ENCODE measurements around the gene DUS4L.

The DUS4L gene

GRCh38 chr7:107570298-107570697 is 6.5 kb downstream of the DUS4L start:
- TF ChIP-seq EZH2phosphoT487 (IDR thresholded peaks at IDR 0.05; ENCODE audit: low read depth) (no peak), CTCF (IDR thresholded peaks at IDR 0.05; ENCODE audit: low read depth, low read length) (no peak)
- Histone ChIP-seq H3K27ac (ENCODE audit: low read length) (no peak overlapping the region), H3K36me3 (replicated peaks; ENCODE audit: low read depth, low read length) (peaks cover 18% of the 10 kb centered on the region), H3K27me3 (ENCODE audit: low read depth, low read length) (no peaks in the 10 kb centered on the region), H4K20me1 (ENCODE audit: insufficient read depth, low read length) (no peaks in the 10 kb centered on the region), H3K4me3 (ENCODE audit: low read length) (no peak overlapping the region), H2AFZ (ENCODE audit: low read depth, low read length) (no peak overlapping the region), H3K9me3 (ENCODE audit: insufficient read depth, low read length) (no peaks in the 10 kb centered on the region), H3K4me2 (ENCODE audit: low read length) (no peak overlapping the region), H3K4me1 (ENCODE audit: low read length) (no peaks in the 10 kb centered on the region), H3K9ac (ENCODE audit: low read length) (no peak overlapping the region), H3K79me2 (ENCODE audit: low read length) (no peaks in the 10 kb centered on the region)

- Histone ChIP-seq H3K4me1 (ENCODE audit: low read length) (no peaks in the 10 kb centered on the region), H2AFZ (ENCODE audit: low read depth, low read length) (no peak overlapping the region), H3K4me3 (ENCODE audit: low read length) (no peak overlapping the region), H3K9ac (ENCODE audit: low read length) (no peak overlapping the region), H3K27me3 (ENCODE audit: low read depth, low read length) (no peaks in the 10 kb centered on the region), H4K20me1 (ENCODE audit: insufficient read depth, low read length) (no peaks in the 10 kb centered on the region), H3K27ac (ENCODE audit: low read length) (no peak overlapping the region), H3K36me3 (replicated peaks; ENCODE audit: low read depth, low read length) (peaks cover 19% of the 10 kb centered on the region), H3K9me3 (ENCODE audit: insufficient read depth, low read length) (no peaks in the 10 kb centered on the region), H3K79me2 (ENCODE audit: low read length) (no peaks in the 10 kb centered on the region), H3K4me2 (ENCODE audit: low read length) (no peak overlapping the region)
- no peak for TF ChIP-seq EZH2phosphoT487 (IDR thresholded peaks at IDR 0.05; ENCODE audit: low read depth)
- no peak for TF ChIP-seq CTCF (IDR thresholded peaks at IDR 0.05; ENCODE audit: low read depth, low read length)
Observed at GRCh38 chr7:107573537-107573936, 9.8 kb downstream of the DUS4L start.

- Histone ChIP-seq H3K36me3 (replicated peaks; ENCODE audit: low read depth, low read length) (peaks cover 9% of the 10 kb centered on the region), H3K4me2 (ENCODE audit: low read length) (peak overlapping the region; percentile 89), H2AFZ (ENCODE audit: low read depth, low read length) (peak overlapping the region; percentile 81), H3K9ac (ENCODE audit: low read length) (peak overlapping the region; percentile 68), H4K20me1 (ENCODE audit: insufficient read depth, low read length) (no peaks in the 10 kb centered on the region), H3K4me1 (ENCODE audit: low read length) (peaks cover 3% of the 10 kb centered on the region; the same call in 1 of the 2 replicates), H3K4me3 (ENCODE audit: low read length) (peak overlapping the region; percentile 86), H3K79me2 (ENCODE audit: low read length) (no peaks in the 10 kb centered on the region), H3K9me3 (ENCODE audit: insufficient read depth, low read length) (no peaks in the 10 kb centered on the region), H3K27ac (ENCODE audit: low read length) (no peak overlapping the region), H3K27me3 (ENCODE audit: low read depth, low read length) (no peaks in the 10 kb centered on the region)
- TF ChIP-seq CTCF (IDR thresholded peaks at IDR 0.05; ENCODE audit: low read depth, low read length): no peak
- no peak for TF ChIP-seq EZH2phosphoT487 (IDR thresholded peaks at IDR 0.05; ENCODE audit: low read depth)
Observed at GRCh38 chr7:107579554-107579884, 15.7 kb downstream of the DUS4L start.

- Histone ChIP-seq H3K27ac (ENCODE audit: low read length) (no peak within 1 kb of the TSS), H3K9ac (ENCODE audit: low read length) (peak within 1 kb of the TSS; percentile 68), H3K27me3 (ENCODE audit: low read depth, low read length) (no peaks in the 10 kb centered on the region), H4K20me1 (ENCODE audit: insufficient read depth, low read length) (no peaks in the 10 kb centered on the region), H3K4me2 (ENCODE audit: low read length) (peak within 1 kb of the TSS; percentile 89), H3K4me3 (ENCODE audit: low read length) (peak within 1 kb of the TSS; percentile 86), H3K9me3 (ENCODE audit: insufficient read depth, low read length) (no peaks in the 10 kb centered on the region), H3K4me1 (ENCODE audit: low read length) (peaks cover 3% of the 10 kb centered on the region; the same call in 1 of the 2 replicates), H3K79me2 (ENCODE audit: low read length) (no peaks in the 10 kb centered on the region), H2AFZ (ENCODE audit: low read depth, low read length) (peak within 1 kb of the TSS; percentile 81), H3K36me3 (replicated peaks; ENCODE audit: low read depth, low read length) (peaks cover 6% of the 10 kb centered on the region)
- TF ChIP-seq CTCF (IDR thresholded peaks at IDR 0.05; ENCODE audit: low read depth, low read length) (0 out of 2 replicates have a peak, but pooled peaks have one; percentile 27), EZH2phosphoT487 (IDR thresholded peaks at IDR 0.05; ENCODE audit: low read depth) (no peak)
Observed at GRCh38 chr7:107579885-107580715, 16.3 kb downstream of the DUS4L start, which contains the start of gene BCAP29. Gene BCAP29 (plus strand): TSS chr7:107580246. CDS start chr7:107580773, 527 bp downstream.
